Activated CD8-positive, alpha-beta memory T cell treated with anti-CD3 and anti-CD28 coated beads, Interleukin-2, amount 50 U/mL, for 24 hours (primary cell): ENCODE results near the gene ZNF174.

Experiments
- DNase-seq: peaks from one replicate; pipeline ENCODE4 v3.0.0-alpha.2; 2020; ENCODE audit errors: extremely low read depth

Gene ZNF174

DNA sequence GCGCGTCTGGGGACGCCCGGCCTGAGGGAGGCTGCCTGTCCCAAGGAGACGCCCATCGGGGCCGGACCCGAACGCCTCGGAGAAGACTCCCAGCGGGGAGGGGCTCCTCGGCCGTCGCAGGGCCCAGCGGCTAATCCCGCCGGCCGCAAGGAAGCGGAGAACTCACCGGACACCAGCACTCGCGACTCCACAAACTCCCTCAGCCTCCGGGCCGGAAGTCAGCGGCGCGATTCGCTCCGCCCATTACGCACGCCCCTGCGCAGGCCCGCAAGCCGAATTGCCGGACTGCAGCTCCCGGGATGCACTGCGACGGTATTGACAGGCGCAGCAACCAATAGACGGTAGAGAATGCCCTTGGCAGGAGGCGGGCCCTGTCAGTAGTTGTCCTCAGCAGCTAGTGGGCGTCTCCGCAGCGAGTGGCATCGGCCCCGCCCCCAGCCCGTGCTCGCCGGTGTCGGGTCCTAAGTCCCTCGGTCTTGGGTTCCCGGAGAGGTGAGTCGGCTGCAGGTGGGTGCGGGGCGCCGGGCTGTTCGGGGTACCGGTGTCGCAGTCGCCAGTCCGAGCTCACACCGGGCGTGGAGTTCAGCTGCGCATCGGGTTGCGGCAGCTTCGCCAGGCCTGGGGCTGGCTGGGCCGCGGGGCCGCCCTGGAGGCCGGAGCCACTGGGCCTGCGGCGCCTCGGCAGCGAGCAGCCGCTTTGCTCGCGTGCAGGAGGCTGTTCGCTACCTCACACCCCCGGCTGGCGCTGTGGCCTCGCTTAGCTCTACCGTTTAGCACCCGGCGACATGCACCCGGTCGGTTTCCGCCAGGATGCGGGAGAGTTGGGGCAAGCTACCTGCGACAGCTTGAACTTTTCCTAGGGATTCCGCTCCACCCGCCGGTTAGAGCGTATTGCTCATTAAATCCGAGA is at the start of gene ZNF174, which contains the start of gene ZSCAN32:
Gene ZNF174 (plus strand): TSS at position 437 of the 910 bp plus-strand sequence. CDS start 790 bp downstream, outside the sequence.
Gene ZSCAN32 (minus strand): TSS at position 226 of the 910 bp plus-strand sequence. CDS start 3,447 bp downstream, outside the sequence.
- peak; percentile 99 for DNase-seq

DNA sequence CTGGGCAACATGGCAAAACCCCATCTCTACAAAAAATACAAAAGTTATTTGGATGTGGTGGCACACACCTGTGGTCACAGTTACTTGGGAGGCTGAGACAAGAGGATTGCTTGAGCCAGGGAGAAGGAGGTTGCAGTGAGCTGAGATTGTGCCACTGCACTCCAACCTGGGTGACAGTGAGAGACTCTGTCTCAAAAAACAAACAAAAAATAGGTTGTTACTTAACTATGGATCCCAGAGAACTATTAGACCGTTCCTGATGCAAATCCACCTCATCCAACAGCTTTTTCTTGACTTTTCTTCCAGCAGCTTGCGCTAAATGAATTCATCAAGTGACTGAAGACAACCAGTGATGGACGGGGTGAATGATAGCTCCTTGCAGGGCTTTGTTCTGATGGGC is 45.4 kb upstream of the ZNF174 start, which contains the start of gene OR2C1:
Gene OR2C1 (plus strand): TSS at position 301 of the 400 bp plus-strand sequence. CDS start 52 bp downstream, at position 353.
- DNase-seq: no peak

DNA sequence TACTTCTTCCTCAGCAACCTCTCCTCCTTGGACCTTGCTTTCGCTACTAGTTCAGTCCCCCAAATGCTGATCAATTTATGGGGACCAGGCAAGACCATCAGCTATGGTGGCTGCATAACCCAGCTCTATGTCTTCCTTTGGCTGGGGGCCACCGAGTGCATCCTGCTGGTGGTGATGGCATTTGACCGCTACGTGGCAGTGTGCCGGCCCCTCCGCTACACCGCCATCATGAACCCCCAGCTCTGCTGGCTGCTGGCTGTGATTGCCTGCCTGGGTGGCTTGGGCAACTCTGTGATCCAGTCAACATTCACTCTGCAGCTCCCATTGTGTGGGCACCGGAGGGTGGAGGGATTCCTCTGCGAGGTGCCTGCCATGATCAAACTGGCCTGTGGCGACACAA is 44.9 kb upstream of the ZNF174 start:
- DNase-seq: no peak

DNA sequence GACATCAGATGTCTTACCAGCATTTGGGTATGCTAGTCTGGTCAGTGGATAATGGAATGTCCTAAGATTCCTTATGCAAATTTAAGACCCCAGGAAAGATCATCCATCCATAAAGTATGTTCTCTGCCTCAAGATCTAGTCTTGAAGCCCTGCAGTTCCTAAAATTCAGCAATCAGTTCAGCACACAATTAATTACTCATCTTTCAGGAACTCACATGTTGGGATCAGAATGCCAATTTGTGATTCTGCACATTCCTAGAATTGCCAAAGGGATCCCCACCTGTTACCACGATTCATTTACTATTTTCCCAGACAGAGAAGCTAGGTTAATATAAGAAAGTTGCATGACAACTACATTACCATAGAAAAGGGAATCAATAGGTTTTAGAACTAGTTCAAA is 42.1 kb upstream of the ZNF174 start:
- no peak for DNase-seq

DNA sequence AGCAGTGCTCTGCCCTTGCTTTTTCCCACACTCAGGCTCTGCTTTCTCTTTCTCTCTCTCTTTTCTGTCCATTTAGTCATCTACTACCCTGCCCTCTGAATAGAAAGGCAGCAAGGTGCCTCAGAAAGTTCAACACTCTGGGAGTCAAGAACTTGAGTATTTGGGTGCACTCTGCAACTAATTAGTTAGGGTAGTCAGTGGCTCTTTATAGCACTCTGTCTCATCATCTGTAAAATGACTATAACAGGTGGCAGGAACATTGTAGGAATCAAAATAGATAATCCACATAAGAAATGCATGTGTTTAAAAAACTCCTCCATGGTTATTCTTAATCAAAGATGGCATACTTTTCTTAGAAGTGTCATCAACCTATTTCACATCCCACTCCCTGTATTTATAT is 38.1 kb upstream of the ZNF174 start:
- DNase-seq: no peak

DNA sequence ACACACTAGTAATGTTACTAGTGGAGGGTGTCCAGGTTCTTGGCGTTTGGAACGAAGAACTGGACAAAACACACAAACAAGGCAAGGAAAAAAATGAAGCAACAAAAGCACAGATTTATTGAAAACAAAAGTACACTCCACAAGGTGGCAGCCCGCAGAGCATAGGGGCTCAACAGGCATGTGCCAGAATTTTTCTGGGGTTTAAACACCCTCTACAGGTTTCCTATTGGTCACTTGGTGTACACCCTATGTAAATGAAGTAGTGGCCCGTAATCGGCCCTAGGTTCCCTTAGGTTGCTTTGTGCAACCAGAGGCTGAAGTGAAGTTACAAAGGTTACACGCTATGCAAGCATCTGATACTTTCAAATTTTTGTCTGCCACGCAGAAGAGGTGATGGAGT is 37.2 kb upstream of the ZNF174 start:
- DNase-seq: no peak

DNA sequence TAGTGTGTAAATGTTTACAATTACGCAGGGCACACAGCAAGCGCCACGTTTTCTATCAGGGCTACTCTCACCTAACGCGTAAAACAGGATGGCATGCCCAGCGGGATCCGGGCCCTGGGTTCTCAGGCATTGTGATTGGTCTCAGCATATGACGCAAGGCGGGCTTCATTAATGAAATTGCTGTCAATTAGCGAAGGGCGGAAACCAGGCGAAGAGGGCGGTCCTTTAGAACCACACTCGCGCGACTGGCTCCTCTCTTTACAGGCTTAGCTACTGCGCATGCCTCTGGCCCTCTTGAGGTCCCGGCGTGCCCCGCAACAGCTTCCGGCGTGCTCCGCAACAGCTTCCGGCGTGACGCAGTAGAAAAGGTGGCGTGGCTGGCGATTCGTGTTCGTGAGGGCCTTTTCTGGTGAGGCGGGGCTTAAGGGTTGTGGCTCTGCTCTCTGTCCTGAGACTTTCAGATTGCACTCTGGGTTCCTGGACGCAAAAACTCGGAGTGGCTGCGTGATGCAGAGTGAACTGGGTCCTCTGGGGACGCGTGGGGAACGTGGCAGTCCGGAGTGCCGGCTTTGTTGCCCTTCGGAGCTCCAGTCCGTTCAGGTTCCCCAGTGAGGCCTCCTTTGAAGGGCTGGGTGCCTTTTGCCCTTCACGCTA is 36.1 kb upstream of the ZNF174 start:
- peak; percentile 73 for DNase-seq

DNA sequence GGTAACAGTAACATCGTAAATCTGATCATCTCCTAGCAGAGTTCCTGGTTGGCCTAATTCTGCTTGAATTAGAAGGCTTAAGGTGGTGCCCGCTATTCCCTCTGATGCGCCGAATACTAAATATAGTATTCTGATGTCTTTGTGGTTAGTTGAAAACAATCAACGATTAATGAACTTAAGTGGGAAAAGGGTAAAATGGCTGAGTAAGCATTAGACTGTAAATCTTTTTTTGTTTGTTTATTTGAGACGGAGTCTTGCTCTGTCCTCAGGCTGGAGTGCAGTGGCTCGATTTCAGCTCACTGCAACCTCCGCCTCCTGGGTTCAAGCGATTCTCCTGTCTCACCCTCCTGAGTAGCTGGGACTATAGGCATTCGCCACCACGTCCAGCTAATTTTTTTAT is 31.9 kb upstream of the ZNF174 start:
- no peak for DNase-seq

DNA sequence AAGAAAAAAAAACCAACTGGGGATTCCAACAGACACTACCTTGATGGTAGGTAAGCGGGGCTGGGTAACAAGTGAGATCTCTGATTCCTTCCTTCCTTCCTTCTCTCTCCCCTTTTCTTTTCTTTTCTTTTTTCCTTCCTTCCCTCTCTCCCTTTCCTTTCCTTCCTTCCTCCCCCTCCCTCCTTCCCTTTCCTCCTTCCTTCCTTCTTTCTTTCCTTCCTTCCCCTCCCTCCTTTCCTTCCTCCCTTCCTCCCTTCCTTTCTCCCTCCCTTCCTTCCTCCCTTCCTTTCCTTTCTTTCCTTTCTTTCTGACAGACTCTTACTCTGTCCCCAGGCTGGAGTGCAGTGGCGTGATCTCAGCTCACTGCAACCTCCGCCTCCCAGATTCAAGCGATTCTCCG is 25.3 kb upstream of the ZNF174 start:
- no peak for DNase-seq

DNA sequence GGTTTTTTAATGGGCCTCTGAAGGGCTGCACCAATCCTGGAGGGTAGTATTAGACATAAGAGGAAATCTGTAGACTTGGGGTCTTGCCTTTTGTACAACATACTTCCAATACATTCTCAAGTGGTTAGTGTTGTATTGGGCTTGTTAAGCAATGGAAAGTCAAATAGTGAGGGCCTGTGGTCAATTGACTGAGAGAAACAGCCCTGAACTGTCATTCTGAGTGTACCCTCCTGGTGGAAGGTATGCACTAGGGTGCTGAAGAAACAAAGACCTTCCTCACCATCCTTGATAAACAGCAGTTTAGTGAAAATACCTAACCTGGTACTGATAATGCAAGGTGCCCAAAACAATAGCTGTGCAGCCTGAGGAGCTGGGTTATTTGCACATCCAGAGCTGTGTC is 23.1 kb upstream of the ZNF174 start:
- DNase-seq: no peak

DNA sequence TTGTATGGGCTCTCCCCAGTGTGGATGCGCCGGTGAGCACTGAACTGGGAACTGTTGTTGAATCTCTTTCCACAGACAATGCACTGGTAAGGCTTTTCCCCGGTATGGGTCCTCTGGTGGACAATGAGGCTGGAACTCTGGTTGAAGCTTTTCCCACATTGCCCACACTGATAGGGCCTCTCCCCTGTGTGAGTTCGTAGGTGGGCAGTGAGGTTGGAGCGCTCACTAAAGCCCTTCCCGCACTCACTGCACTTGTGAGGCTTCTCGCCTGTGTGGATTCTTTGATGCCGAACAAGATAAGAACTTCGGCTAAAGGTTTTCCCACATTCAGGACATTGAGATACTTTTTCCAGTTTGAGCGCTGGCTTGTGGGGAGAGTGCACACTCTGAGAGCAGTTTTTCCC is 18.0 kb upstream of the ZNF174 start:
- DNase-seq: no peak

DNA sequence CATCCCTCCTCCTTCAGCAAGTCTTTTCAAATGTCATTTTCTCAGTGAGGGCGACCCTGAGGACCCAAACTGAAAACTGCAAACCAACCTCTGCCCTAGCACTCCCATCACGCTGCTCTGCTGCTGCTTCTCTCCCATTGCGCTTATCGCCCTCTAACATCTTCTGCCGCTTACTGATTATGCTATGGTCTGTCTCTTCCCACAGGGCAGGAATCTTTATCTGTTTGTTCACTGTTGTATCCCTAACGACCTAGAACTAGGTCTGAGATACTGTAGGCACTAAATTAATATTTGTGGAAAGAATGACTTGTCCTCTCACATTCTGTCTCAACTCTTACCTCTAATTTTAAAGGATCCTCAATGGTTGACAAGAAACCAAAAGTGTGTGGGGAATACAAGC is 12.7 kb upstream of the ZNF174 start:
- no peak for DNase-seq

DNA sequence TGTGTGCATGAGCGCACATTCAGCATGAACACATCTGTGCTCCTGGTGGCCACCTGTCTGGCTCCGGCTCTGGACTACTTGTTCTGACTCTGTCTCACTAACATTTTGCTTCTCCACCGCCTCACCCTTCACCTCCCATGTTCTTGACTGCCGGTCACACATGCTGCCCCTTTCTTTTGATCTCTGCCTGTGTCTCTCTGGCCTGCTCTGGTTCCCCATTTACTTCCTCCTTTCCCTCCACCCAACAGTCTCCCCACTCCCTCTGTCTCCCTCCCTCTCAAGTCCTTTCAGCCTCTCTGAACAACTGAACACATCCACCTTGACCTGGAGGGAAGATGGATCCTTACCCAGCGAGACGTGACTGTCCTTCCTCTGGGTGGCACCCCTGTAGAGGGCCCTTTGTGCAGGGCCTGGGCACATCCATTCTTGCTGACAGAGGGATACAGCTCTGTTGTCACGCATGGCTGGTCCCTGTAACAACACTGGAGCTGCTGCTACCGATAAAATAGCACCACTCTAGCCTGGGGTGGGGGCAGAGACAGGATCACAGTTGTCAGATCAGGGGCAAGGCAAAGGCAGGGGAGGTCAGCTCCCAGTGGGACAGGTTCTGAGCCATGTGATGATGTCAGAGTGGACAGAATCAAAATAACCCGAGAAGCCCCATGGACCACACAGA is 11.2 kb upstream of the ZNF174 start:
- DNase-seq: no peak

DNA sequence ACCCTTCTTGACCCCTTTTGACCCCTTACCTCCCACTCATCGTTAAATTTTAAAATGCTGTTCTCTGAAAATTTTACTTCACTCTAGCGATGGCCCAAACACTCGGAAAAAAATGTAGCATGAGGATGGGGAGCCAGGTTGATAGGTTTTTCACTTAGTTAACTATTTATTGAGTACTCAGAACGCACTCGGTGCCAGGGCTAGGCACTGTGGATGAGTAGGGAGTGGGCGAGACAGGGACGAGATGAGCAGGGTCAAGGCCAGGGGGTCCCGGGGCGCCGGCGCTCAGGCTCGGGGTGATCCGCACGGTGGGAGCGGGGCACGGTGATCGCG is 603 bp upstream of the ZNF174 start:
- no peak for DNase-seq

DNA sequence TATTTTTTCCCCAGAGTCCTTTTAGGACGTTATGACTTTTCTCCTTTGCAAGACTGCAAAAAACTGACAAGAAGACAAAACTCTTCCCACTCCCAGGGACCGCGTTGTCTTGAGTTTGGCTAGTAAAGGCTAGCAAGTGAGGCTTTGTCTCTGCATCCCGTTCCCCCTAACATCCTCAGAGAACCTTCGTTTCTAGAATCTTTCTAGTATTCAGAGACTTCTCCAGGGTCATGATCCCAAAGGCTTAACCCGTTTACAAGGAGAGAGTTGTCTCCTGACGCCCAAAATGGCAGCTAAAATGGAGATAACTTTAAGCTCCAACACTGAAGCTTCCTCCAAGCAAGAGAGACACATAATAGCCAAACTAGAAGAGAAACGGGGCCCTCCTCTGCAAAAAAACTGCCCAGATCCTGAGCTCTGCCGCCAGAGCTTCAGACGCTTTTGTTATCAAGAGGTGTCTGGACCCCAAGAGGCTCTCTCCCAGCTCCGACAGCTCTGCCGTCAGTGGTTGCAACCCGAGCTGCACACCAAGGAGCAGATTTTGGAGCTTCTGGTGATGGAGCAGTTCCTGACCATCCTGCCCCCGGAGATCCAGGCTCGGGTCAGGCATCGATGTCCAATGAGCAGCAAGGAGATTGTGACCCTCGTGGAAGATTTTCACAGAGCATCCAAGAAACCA is 843 bp downstream of the ZNF174 start:
- DNase-seq: no peak

DNA sequence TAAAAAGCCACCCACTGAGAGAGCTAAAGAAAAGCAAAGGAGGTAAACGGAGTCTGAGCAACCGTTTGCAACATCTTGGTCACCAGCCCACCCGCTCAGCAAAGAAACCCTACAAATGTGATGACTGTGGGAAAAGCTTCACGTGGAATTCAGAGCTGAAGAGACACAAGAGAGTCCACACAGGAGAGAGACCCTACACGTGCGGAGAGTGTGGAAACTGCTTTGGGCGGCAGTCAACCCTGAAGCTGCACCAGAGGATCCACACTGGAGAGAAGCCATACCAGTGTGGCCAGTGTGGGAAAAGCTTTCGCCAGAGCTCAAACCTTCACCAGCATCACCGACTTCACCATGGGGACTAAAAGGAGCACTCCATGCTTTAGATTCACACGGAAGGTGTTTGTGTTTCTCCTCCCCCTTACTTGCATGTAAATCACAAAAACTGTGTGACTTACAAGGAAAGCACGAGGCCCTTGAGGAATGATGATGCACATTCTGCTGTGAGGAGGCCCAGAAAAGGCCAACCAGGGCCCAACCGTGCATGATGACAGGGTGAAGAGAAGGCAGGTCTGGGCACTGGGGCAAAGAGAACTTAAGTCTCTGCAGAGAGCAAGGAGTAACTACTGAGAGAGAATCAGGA is 7.7 kb downstream of the ZNF174 start:
- no peak for DNase-seq

DNA sequence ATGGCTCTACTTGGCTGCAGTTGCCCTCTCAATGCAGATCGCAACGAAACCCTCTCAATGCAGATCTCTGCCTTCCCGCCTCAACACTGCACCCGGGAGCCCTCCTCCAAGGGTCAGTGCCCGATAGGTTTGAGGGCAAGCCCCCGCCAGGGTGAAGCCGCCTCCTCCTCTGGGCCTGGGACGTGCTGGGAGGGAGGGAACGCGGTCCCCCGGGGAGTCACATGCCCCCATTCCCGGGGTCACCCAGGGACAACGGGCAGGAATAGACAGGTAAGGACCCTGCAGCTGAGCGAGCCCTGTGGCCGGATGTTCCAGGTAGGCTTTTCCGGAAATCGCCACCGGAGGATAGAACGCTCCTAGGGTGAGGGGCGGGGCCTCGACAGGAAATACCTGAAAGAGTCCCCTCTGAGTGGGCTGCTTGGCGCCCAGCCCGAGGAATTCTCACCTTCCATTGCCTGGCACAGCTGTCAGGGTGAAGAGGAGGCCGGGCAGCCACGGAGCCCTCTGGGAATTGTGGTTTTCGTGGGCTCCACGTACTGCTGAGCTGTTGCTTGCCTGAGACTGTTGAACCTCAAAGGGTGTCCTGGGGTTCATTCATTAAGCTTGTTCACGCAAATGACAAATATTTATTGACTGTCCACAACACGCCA is 12.8 kb downstream of the ZNF174 start:
- no peak for DNase-seq

DNA sequence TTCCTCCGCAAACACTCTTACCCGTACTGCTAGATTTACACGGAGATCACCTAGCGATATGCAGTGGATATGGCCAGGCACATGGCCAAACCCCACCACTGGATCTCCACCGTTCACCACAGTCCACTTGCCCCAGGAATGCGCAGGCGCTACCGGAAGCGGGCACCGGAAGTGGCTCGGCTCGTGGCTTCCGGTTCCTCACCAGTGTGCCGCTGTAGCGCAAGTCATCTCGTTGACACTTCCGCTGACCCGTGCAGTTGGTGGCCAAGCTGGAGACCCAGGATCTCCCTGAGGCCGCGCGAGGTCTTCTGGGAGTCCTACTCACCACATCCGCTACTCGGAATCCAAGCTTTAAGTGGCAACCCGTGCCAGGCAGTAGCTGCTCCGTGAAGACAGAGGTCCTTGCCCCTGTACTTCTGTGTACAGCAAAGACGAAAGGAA is 30.8 kb downstream of the ZNF174 start:
- no peak for DNase-seq

DNA sequence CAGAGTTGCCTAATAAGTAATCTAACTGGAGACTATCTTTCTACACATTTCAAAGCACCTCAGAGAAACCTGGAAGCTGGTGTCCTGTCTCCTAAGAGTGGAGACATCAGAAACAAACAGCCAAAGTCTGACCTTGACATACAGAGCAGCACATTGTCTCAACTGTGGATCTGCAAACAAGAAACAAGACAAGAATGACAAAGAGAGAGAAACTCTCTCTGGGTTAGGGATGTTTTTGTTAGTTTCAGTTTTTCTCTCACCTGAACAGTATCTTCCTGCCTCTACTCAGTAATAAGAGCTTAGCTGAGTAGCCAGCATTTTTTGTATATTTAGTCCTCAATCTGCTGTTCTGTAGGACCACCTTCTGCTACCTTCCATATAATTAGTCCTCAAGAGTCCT is 33.4 kb downstream of the ZNF174 start:
- no peak for DNase-seq

DNA sequence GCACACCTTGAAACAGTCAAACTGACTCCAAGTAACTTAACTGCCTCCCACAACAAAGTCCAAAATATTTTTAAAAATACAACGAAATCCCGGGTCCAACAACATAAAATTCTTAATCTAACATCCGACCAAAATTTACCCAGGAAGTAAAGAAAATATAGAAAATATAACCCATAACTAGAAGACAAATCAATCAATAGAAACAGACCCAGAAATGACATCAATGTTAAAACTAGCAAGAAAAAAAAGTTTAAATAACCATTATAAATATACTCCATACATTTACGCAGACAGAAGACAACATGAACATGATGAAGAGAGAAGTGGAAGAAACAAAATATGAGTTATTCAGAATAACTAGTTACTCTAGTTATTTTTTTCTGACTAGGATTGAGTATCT is 38.6 kb downstream of the ZNF174 start:
- no peak for DNase-seq
